GM18526 (cell line): Measurements from ENCODE around the gene RMP24.

Experiments used
- POLR2A ChIP-seq: IDR thresholded peaks from 3 replicates; pipeline ENCODE4 v1.6.1; 2011; ENCODE audit not compliant: insufficient read length; ENCODE audit errors: extremely low read depth

The RMP24 gene

GRCh38 chr18:35949903-35950627 is 22.4 kb upstream of the RMP24 start:
- TF ChIP-seq POLR2A = no peak

DNA sequence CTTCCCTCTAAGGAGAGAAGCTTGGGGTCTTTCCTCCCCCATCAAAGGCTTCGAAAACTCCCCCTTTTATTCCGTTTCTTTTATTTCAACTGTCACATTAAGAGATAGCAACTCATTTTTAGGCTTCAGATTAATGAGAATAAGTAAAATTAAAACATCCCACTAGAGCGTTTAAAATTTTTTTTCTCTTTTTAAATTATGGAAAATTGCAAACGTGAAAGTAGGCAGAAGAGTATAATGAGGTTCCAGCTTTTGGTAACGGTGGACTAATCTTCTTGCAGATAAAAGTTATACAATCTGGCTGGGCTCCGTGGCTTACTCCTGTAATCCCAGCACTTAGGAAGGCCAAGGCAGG is 21.9 kb upstream of the RMP24 start:
- TF ChIP-seq POLR2A = no peak

- no peak for TF ChIP-seq POLR2A
Measured at GRCh38 chr18:35953688-35954087, 18.8 kb upstream of the RMP24 start.

GRCh38 chr18:35956226-35956625 is 16.3 kb upstream of the RMP24 start:
- no peak for TF ChIP-seq POLR2A

GRCh38 chr18:35962320-35962719 is 10.2 kb upstream of the RMP24 start:
- no peak for TF ChIP-seq POLR2A

DNA sequence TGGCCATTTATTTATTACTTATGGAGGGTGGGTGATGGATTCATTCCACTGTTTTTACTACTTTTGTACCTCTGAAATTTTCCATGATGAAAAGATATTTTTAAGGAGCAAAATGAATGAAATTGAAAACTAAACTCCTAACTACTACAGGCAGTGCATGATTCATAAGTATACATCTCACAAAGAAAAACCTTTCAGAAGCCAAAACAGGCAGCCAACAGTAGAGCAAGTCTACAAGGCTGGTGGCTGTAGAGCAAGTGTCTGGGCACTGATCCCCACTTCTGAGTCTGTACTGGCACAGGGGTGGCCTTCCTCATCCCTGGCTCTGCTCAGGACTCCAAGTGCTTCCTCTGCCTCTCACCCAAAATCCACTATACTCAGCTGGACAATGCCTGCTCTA is 8.2 kb upstream of the RMP24 start:
- TF ChIP-seq POLR2A = no peak

DNA sequence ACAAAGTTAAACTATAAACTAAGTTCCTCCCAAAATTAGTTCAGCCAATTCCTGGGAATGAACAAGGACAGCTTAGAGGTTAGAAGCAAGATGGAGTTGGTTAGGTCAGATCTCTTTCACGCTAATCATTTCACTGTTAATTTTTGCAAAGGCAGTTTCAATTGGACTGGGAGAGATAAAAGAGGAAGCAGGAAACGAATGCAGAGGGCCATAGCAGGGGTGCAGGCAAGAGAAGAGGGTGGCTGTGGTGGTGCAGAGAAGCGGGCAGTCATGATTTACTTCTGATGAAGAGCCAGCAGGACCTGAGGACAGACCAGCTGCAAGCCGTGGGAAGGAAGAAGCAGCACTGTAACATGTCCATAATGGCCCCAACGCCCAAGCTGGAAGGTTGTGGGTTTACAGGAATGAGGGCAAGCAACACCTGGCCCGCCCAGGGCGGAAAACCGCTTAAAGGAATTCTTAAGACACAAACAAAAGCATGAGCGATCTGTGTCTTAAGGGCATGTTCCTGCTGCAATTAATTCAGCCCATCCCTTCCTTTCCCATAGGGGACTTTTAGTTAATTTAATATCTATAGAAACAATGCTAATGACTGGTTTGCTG is 4.1 kb upstream of the RMP24 start:
- no peak for TF ChIP-seq POLR2A

GRCh38 chr18:35969676-35970075 is 2.8 kb upstream of the RMP24 start:
- no peak for TF ChIP-seq POLR2A

DNA sequence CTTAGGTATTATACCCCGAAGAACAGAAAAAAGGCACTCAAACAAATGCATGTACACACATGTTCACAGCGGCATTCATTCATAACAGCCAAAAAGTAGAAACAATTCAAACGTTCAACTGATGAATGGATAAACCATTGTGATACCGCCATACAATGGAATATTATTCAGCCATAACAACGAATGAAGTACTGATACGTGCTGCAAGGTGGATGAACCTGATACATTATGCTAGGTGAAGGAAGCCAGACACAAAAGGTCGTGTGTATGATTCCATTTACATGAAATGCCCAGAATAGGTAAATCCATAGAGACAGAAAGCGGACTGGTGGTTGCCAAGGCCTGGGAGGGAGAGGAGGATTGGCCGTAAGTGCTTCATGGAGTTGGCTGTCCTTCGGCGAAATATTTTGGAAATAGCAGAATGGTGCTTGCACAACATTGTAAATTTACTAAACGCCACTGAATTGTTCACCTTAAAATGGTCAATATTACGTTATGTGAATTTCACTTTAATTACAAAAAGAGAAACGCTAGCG is 750 bp upstream of the RMP24 start:
- no peak for TF ChIP-seq POLR2A

- no peak for TF ChIP-seq POLR2A
Measured at GRCh38 chr18:35973650-35974049, 1.2 kb downstream of the RMP24 start.

- no peak for TF ChIP-seq POLR2A
Measured at GRCh38 chr18:35974181-35974580, 1.7 kb downstream of the RMP24 start.

DNA sequence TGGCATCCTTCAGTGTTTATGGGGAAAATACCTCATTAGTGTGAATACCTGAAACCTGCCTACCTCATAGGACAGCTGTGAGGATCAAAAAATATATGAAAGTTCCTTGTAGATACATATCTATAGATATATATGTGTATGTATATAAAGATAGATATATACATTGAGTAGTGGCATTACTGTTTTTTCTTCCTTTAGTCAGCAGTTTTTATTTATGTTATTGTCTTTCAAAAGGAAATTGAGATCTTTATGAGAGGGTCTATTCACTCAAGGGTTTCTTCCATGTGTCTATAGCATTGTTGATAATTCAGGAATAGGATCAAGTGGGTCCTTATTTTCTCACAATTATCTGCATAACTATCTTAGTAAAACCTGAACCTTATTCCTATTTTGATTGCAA is 6.6 kb downstream of the RMP24 start:
- no peak for TF ChIP-seq POLR2A

GRCh38 chr18:35982409-35983114 is 10.1 kb downstream of the RMP24 start:
- no peak for TF ChIP-seq POLR2A

DNA sequence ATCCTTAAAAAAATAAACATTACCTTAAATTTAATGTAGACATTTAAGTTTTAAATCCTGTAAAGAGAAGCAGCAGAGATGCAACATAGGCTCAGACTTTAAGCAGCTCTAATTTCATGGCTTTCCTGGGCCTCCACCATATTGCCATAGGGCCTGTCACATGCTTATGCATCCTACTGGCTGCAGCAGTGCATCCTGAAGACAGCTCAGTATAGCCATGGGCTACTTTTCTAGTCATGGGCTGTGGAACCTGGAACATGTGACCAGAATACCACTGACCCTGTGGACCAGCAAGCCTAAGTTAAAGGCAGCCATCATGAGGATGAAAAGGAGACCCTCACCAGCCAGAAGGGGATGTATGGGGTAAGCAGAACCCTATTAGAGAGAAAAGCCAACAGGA is 10.7 kb downstream of the RMP24 start:
- TF ChIP-seq POLR2A = no peak

GRCh38 chr18:35983818-35984217 is 11.3 kb downstream of the RMP24 start:
- TF ChIP-seq POLR2A = no peak

DNA sequence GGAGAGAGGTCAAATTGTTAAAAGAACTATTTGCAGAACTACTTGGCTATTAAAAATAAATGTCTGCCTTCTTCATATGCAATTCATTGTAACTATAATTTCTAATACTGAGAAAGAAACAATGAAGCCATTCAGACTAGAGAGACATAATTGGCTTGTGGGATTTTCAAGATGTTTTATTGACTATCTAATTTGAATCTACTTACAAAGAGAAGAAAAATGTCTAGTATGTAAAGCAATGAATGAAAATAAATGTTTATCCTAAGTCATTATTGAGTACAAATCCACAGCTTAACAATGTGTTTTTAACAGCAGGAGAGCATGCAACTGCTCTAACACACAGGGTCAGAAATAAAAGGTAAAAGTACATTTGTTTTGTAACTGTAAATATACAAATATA is 19.2 kb downstream of the RMP24 start:
- TF ChIP-seq POLR2A = no peak
